Heart right ventricle (tissue), 12 donors: ENCODE data around the gene CD55. TPM values are rescaled to one million over a fixed set of nuclear protein-coding genes. Genes with fewer than 3 reads are reported as not detected.

Experiments
- polyA plus RNA-seq, 2 donors: library from polyadenylated mRNA; stranded (reverse); fragments of 200-250 nt; gene quantifications; one replicate each; pipeline ENCODE4 v1.2.3, GENCODE V29; 2013
- total RNA-seq, 10 donors: library from RNA; stranded (reverse); fragmentation: NEBNext Ultra II Directional in 3 of 10; extraction: Animal tissue kit (Norgen Biotek cat#: 25700) in 3 of 10; gene quantifications; one replicate each; pipeline versions ENCODE4 v1.2.1 to v1.2.4, GENCODE V29; 2021 to 2023
- donor health status: ischemic (EF 13 %, LVEDD 7.1; RV severe dilation, severe dysfunction).
- donor health status: healthy with polysubstance abuse.
- donor health status: DM: no; HTN: yes; CAD: no.
- donor health status: DM: no; HTN: no; CAD: no.
- donor health status: ischemic (EF 25% LVEDD 6.9; RV normal size, moderate dysfunction).
- donor health status: ischemic (EF 25% LVEDD 5.7; RV mildly dilated, moderate dysfunction).
- donor health status: healthy.
- donor health status: nonischemic (EF 11% LVEDD 7.7; RV severe dilation, severe dysfunction).
- donor health status: DM: yes; HTN: yes; CAD: no.
- donor health status: PGD.
- donor health status: ischemic (EF 29% LVEDD 5.4; RV normal size, mild dysfunction).
- donor health status: nonischemic (EF 23%, LVEDD 6.1; RV moderate dilation, normal function).

CD55 gene
- total and polyA plus RNA-seq, 12 donors = 25.3 to 132 (median 81.4) TPM

Other genes starting within 250 kb of the CD55 start
- 1 to 10 TPM in 1 of 10 donors, under 1 TPM in 2, not detected in 7; 0.49 to 1.7 (median 0.57) TPM for gene C4BPB, start 232.8 kb upstream of the CD55 start, total RNA-seq
- under 1 TPM in 1 of 2 donors, not detected in 1; 0.06 TPM for gene C4BPB, start 232.8 kb upstream of the CD55 start, polyA plus RNA-seq
- not detected for gene C4BPA, start 217.4 kb upstream of the CD55 start, total RNA-seq
- not detected for gene C4BPA, start 217.4 kb upstream of the CD55 start, polyA plus RNA-seq
- gene CR2, start 132.7 kb downstream of the CD55 start, total RNA-seq = under 1 TPM in 1 of 10 donors, not detected in 9; 0.06 TPM
- under 1 TPM in 1 of 2 donors, not detected in 1; 0.01 TPM for gene CR2, start 132.7 kb downstream of the CD55 start, polyA plus RNA-seq
- gene CR1, start 174.5 kb downstream of the CD55 start, total RNA-seq = 10 to 100 TPM in 1 of 10 donors, 1 to 10 TPM in 7, under 1 TPM in 2; 0.51 to 25.6 (median 1.8) TPM
- gene CR1, start 174.5 kb downstream of the CD55 start, polyA plus RNA-seq = under 1 TPM; 0.15 to 0.19 TPM